CD4-positive, alpha-beta T cell treated with Interleukin-17A for 4 hours (primary cell): ENCODE data around the gene SHROOM2.
"Not testable (repeated sequence)": the region's sequence is repeated elsewhere in the genome, so short reads cannot be mapped to it uniquely, and the experiment has no call there.

Experiments used
- DNase-seq: peaks from one replicate; pipeline ENCODE4 v3.0.0-alpha.2; 2020; ENCODE audit warnings: mixed read lengths

SHROOM2 gene

GRCh38 chrX:9784332-9784731 lies 1.9 kb upstream of the SHROOM2 start:
- DNase-seq, result no peak

- no peak for DNase-seq
Observed at GRCh38 chrX:9785254-9785943, 830 bp upstream of the SHROOM2 start.

GRCh38 chrX:9786798-9787635 lies 788 bp downstream of the SHROOM2 start:
- DNase-seq, result no peak

GRCh38 chrX:9788911-9789310 lies 2.7 kb downstream of the SHROOM2 start:
- no peak for DNase-seq

- no peak for DNase-seq
Observed at GRCh38 chrX:9789555-9789954, 3.3 kb downstream of the SHROOM2 start.

- no peak for DNase-seq
Observed at GRCh38 chrX:9790866-9791265, 4.6 kb downstream of the SHROOM2 start.

GRCh38 chrX:9794495-9794894 lies 8.3 kb downstream of the SHROOM2 start:
- DNase-seq, result no peak

- DNase-seq, result no peak
Observed at GRCh38 chrX:9797384-9798360, 11.4 kb downstream of the SHROOM2 start.

GRCh38 chrX:9802737-9803136 lies 16.5 kb downstream of the SHROOM2 start:
- DNase-seq, result no peak

GRCh38 chrX:9804444-9804843 lies 18.2 kb downstream of the SHROOM2 start:
- no peak for DNase-seq

GRCh38 chrX:9805956-9806355 lies 19.7 kb downstream of the SHROOM2 start:
- no peak for DNase-seq

GRCh38 chrX:9807355-9808182 lies 21.3 kb downstream of the SHROOM2 start:
- DNase-seq, result no peak

- not testable (repeated sequence) for DNase-seq
Observed at GRCh38 chrX:9809876-9810275, 23.6 kb downstream of the SHROOM2 start.

GRCh38 chrX:9811086-9811485 lies 24.9 kb downstream of the SHROOM2 start:
- DNase-seq, result not testable (repeated sequence)

GRCh38 chrX:9816084-9816700 lies 30.0 kb downstream of the SHROOM2 start:
- DNase-seq, result no peak

GRCh38 chrX:9821572-9821971 lies 35.3 kb downstream of the SHROOM2 start:
- no peak for DNase-seq

- no peak for DNase-seq
Observed at GRCh38 chrX:9824554-9824953, 38.3 kb downstream of the SHROOM2 start.

- no peak for DNase-seq
Observed at GRCh38 chrX:9825129-9825790, 39.0 kb downstream of the SHROOM2 start.

- DNase-seq, result no peak
Observed at GRCh38 chrX:9825966-9826365, 39.7 kb downstream of the SHROOM2 start.

- DNase-seq, result no peak
Observed at GRCh38 chrX:9829308-9830267, 43.4 kb downstream of the SHROOM2 start.
